Measurements from ENCODE around the gene CACNA2D1. TPM values are rescaled to one million over a fixed set of nuclear protein-coding genes. Genes with fewer than 3 reads are reported as not detected.

The CACNA2D1 gene
- total RNA-seq, 4 donors from 2014 or later: 30.6 to 60.0 (median 45.7) TPM

DNA sequence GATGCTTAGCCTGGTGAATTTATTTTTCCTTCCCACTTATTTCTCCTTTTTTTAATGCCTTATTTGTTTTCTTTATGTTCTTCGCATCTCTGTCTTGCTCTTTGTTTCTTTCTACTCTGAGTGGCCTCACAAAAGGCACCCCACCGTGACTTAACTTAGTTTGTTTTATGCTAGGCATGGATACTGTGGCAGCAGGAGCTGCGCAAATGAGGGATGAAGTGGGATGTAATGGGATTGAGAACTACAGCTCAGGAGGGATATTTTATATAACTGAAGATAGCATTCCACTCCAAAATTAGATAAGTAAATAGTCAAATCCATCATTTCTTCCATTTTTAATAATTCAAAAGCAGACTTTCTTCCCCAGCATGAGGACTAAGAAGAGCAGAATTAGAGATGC, 1.7 kb upstream of the CACNA2D1 start:
- Histone ChIP-seq H3K4me3 (no peak overlapping the region), H3K4me1 (peaks cover 0 to 29% (median 22%) of the 10 kb centered on the region in 4 donors), H3K36me3 (no peaks in the 10 kb centered on the region), H3K27me3 (no peaks in the 10 kb centered on the region), H3K9me3 (no peaks in the 10 kb centered on the region), H3K27ac (replicated peaks in 1 of 4) (no peak overlapping the region)
- TF ChIP-seq POLR2AphosphoS5 (IDR thresholded peaks at IDR 0.05) (no peak), POLR2A (IDR thresholded peaks at IDR 0.05; ENCODE audit: low read depth) (no peak), EP300 (IDR thresholded peaks at IDR 0.05) (no peak)
- TF ChIP-seq, protein P1, sequence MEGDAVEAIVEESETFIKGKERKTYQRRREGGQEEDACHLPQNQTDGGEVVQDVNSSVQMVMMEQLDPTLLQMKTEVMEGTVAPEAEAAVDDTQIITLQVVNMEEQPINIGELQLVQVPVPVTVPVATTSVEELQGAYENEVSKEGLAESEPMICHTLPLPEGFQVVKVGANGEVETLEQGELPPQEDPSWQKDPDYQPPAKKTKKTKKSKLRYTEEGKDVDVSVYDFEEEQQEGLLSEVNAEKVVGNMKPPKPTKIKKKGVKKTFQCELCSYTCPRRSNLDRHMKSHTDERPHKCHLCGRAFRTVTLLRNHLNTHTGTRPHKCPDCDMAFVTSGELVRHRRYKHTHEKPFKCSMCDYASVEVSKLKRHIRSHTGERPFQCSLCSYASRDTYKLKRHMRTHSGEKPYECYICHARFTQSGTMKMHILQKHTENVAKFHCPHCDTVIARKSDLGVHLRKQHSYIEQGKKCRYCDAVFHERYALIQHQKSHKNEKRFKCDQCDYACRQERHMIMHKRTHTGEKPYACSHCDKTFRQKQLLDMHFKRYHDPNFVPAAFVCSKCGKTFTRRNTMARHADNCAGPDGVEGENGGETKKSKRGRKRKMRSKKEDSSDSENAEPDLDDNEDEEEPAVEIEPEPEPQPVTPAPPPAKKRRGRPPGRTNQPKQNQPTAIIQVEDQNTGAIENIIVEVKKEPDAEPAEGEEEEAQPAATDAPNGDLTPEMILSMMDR (IDR thresholded peaks at IDR 0.05): no peak
- intact Hi-C loops (cut with DNase I): loop anchor here (2.0 kb wide), 1 partner anchor 210 kb away; no protein-coding TSS in a partner anchor
- DNase-seq (ENCODE audit: extremely low spot score): no peak
- 91% methylated on average over 3 of the region's 3 CpGs for WGBS

DNA sequence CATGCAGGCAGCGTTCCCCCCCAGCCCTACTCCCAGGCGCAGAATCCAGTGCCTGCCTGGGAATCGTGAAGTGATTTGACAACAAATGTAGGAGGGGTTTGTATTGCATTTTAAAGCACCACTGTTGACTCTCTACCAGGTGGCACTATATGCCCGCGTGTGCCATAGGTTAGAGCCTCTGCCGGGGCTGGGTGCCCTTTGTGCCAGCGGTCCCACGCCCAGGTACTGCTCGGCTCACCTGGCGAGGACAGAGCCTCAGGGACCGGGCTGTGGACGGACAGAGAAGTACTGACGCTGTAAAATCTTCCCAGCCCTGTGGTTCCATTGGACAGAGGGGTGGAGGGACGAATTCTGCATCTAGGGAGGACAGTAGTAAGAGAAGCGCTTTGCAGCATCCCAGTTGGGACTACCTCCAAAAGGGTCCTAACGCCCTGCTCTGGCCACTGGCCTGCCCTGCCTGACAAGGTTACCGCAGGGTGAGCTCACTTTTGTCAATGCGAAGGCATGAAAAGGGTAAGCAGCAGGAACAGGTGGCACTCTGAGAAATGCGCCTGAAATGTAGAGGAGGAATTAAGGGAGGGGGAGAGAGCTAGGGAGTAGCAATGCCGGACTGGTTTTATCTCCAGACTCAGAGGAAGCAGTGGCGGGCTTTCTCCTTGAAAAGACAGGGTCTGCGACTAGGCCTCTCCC, 788 bp upstream of the CACNA2D1 start:
- TF ChIP-seq POLR2A (IDR thresholded peaks at IDR 0.05; ENCODE audit: low read depth) (no peak), POLR2AphosphoS5 (IDR thresholded peaks at IDR 0.05) (no peak), EP300 (IDR thresholded peaks at IDR 0.05) (no peak)
- TF ChIP-seq, protein P1 (IDR thresholded peaks at IDR 0.05): no peak
- no peak for DNase-seq (ENCODE audit: extremely low spot score)
- no peaks in the 10 kb centered on the region for H3K9me3 ChIP-seq
- H3K27me3 ChIP-seq: no peaks in the 10 kb centered on the region
- H3K27ac ChIP-seq (replicated peaks in 1 of 4): peak overlapping the region; percentile 92 to 97 (median 96)
- peak overlapping the region; percentile 78 to 92 (median 86) for H3K4me3 ChIP-seq
- H3K4me1 ChIP-seq: peaks cover 0 to 33% (median 22%) of the 10 kb centered on the region in 4 donors
- intact Hi-C loops (cut with DNase I): loop anchor here (2.0 kb wide), 1 partner anchor 210 kb away; no protein-coding TSS in a partner anchor
- H3K36me3 ChIP-seq: no peaks in the 10 kb centered on the region
- WGBS: 56% methylated on average over 12 of the region's 22 CpGs

DNA sequence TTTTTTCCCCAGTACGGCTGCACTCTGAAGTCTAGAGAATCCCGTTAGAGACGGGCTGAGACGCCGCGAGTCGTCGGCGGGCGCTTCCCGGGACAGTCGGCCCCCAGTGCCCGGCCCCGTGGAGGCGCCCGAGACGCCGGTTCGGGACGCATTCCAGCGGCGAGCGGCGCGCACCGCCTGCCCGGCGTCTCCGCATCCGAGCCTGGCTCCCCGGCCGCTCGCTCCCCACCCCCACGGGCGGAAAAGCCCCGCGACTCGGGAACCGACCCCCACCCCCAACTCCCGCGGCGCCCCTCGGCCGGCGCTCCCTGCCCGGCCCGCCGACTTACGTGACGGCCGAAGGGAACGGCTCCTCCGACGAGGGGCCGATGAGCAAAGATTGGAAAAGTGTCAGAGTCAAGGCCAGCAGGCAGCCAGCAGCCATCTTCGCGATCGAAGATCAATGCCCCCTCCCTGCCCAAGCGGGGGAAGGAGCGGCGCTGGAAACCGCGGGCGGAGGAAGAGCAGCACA, 486 bp downstream of the CACNA2D1 start:
- WGBS: no CpG with 5 or more reads among the region's 64 CpGs
- Histone ChIP-seq H3K36me3 (no peaks in the 10 kb centered on the region), H3K4me1 (peaks cover 0 to 38% (median 22%) of the 10 kb centered on the region in 4 donors), H3K9me3 (no peaks in the 10 kb centered on the region), H3K27ac (replicated peaks in 1 of 4) (peak overlapping the region; percentile 92 to 97 (median 96)), H3K27me3 (no peaks in the 10 kb centered on the region), H3K4me3 (peak overlapping the region; percentile 78 to 92 (median 86))
- TF ChIP-seq POLR2A (IDR thresholded peaks at IDR 0.05; ENCODE audit: low read depth): no peak
- no peak for TF ChIP-seq EP300 (IDR thresholded peaks at IDR 0.05)
- TF ChIP-seq POLR2AphosphoS5 (IDR thresholded peaks at IDR 0.05): no peak
- TF ChIP-seq, protein P1 (IDR thresholded peaks at IDR 0.05): no peak
- intact Hi-C loops (cut with DNase I): no loop called here
- no peak for DNase-seq (ENCODE audit: extremely low spot score)

DNA sequence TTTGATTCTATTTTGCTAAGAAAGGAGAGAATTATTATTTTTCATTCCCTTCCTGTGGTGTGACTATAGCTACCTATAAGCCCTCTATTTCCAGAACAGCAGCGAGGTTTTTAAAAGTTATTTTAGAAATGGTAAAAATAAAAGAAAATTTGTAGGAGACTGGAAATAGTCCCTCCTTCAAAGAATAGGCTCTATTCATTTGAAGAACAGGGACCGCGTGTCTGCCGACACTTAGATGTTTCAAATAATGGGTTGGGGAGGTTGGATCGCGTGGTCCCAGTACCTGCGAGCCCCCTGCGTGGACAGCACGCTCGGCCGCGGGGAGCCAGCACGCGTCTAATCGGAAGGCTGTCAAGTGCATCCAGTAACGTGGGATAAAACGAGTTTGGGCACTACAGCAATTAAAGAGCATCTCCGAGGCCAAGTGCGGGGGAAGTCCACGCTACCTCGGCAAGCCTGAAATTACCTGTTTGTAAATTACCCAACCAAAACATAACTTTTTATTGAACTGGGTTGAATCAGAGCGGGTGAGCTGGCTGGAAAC, 1.0 kb downstream of the CACNA2D1 start:
- H3K27ac ChIP-seq (replicated peaks in 1 of 4): peak overlapping the region; percentile 92 to 97 (median 96)
- TF ChIP-seq POLR2A (IDR thresholded peaks at IDR 0.05; ENCODE audit: low read depth): no peak
- peak in 1 of 2 donors; percentile 26 for TF ChIP-seq POLR2AphosphoS5 (IDR thresholded peaks at IDR 0.05)
- no peak for DNase-seq (ENCODE audit: extremely low spot score)
- H3K36me3 ChIP-seq: no peaks in the 10 kb centered on the region
- H3K4me1 ChIP-seq: peaks cover 0 to 38% (median 22%) of the 10 kb centered on the region in 4 donors
- intact Hi-C loops (cut with DNase I): no loop called here
- WGBS: 2% methylated on average over 21 of the region's 22 CpGs
- H3K4me3 ChIP-seq: peak overlapping the region; percentile 78 to 92 (median 86)
- H3K9me3 ChIP-seq: no peaks in the 10 kb centered on the region
- no peaks in the 10 kb centered on the region for H3K27me3 ChIP-seq
